ENCODE data around the gene KDR. TPM values are rescaled to one million over a fixed set of nuclear protein-coding genes. Genes with fewer than 3 reads are reported as not detected.

Gene KDR
- total and polyA plus RNA-seq, 9 of the 15 experiments (the other 6 are each of a cell fraction or from before 2014, with no cell fraction given): 0.13 TPM; not detected in 8

DNA sequence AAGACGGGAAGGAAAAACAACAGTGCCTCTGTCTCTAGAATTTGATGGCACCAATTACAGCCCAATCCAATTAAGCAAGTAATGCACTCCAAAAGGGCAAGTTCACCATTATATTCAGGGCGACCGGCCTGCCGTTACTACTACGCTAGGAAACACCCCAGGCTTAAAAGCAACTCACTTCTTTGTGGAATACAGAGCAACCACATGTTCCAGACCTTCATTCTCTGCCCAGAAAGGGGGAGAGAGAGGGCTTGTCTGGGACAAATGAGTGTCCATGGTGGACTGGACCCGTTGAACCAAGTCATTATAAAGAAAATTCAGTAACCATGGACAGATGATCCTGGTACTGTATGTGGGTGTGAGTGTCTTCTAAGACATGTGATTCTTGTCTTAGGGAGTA is 1.6 kb downstream of the KDR start (continued):
- TF ChIP-seq POLR3A (IDR thresholded peaks at IDR 0.05; ENCODE audit: borderline replicate concordance, extremely low read depth, insufficient read depth, insufficient read length): no peak
- TF ChIP-seq MCM3 (IDR thresholded peaks at IDR 0.05): no peak
- no peak for TF ChIP-seq SETDB1 (IDR thresholded peaks at IDR 0.05; ENCODE audit: low read length)

DNA sequence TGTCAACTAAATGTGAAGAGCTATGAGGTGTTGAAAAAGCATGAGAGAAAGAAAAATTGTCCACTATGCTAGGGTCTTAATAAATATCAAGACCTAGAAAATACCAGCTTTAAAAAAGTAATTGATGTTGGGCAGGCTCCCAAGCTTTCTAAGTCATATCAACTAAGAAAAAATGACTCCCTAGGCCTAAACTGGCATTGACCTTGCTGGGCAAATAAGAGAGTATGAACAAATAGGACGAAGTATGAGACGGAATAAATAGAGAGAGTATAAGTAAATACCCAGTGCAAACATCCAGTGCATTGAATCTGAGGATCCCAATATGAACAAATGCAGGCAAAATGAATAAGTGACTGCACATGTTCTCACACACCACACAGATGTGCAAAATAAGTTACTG is 3.2 kb downstream of the KDR start:
- peaks cover 17 to 22% of the 10 kb centered on the region in 2 experiments; a peak in 4 of 5 replicates for H3K27me3 ChIP-seq (ENCODE audit: control insufficient read depth in 2 of 2, insufficient read depth in 2 of 2, low read length in 2 of 2)
- no peaks in the 10 kb centered on the region for H3K36me3 ChIP-seq (ENCODE audit: control insufficient read depth, insufficient read depth, low read length)
- ChIA-PET POLR2A (no interaction called here), CTCF (ENCODE audit: low intra/inter-chr PET ratio) (no interaction called here)
- TF ChIP-seq ETS2 (tag; IDR thresholded peaks at IDR 0.05; ENCODE audit: borderline replicate concordance, poor library complexity, severe bottlenecking) (no peak), POLR2B (IDR thresholded peaks at IDR 0.05; ENCODE audit: low read depth, partially characterized antibody) (no peak), NELFE (IDR thresholded peaks at IDR 0.05; ENCODE audit: insufficient read depth, insufficient read length) (no peak), SIN3A (IDR thresholded peaks at IDR 0.05; ENCODE audit: borderline replicate concordance in 2 of 2, control insufficient read depth in 1 of 2, low read depth in 2 of 2, low read length in 2 of 2) (no peak), SMAD3 (CRISPR knock-in tag; conservative IDR thresholded peaks at IDR 0.05) (no peak), EHMT2 (IDR thresholded peaks at IDR 0.05) (no peak)
- no peaks in the 10 kb centered on the region for H3K79me2 ChIP-seq (ENCODE audit: control insufficient read depth, insufficient read depth, low read length)
- in situ Hi-C loops (cut with MboI) (no loop called here), intact Hi-C loops (cut with micrococcal nuclease) (no loop called here)
- FAIRE-seq: no peak
- 5% methylated on average over 2 of the region's 2 CpGs for WGBS (ENCODE audit: insufficient coverage, low coverage, missing lambda C conversion rate)
- H3K4me2 ChIP-seq (ENCODE audit: insufficient read depth, low read length): no peak overlapping the region
- no peaks in the 10 kb centered on the region for H4K20me1 ChIP-seq (replicated peaks; ENCODE audit: control insufficient read depth, insufficient read depth, low read length)
- no peaks in the 10 kb centered on the region for H3K9me3 ChIP-seq (replicated peaks; ENCODE audit: control insufficient read depth, insufficient read depth, low read depth, low read length)
- no peak overlapping the region for H3K4me3 ChIP-seq
- no peak for ATAC-seq
- BruUV-seq (replicated peaks): no TSS peak
- DNase-seq (ENCODE audit: extremely low read depth in 1 of 4, low spot score in 3 of 4): no peak
- no peak overlapping the region for H3K27ac ChIP-seq (ENCODE audit: extremely low read depth, low read depth, low read length)
- H2AFZ ChIP-seq (ENCODE audit: low read depth, low read length): no peak overlapping the region
- H3K4me1 ChIP-seq (replicated peaks in 1 of 2; ENCODE audit: control insufficient read depth in 2 of 2, insufficient read depth in 2 of 2, low read length in 2 of 2): peaks cover 0 to 13% of the 10 kb centered on the region in 2 experiments; a peak in 2 of 5 replicates
- no peaks in the 10 kb centered on the region for H3K9me1 ChIP-seq (ENCODE audit: control insufficient read depth, insufficient read depth, low read length)
- no peak overlapping the region for H3K9ac ChIP-seq (ENCODE audit: insufficient read depth in 1 of 2, low read depth in 2 of 2, low read length in 2 of 2)
